A549 (cell line): ENCODE results near the gene CASP6. TPM values are rescaled to one million over a fixed set of nuclear protein-coding genes. Genes with fewer than 3 reads are reported as not detected.

ENCODE experiments used
- ATAC-seq, 2 experiments: fragments of 200-7000 bp in 1 of 2; fragments of >200 bp in 1 of 2; cut with Nextera tagmentation in 1 of 2; cut with Tn5 transposase in 1 of 2; 3 replicates each; pipeline versions ENCODE4 v1.8.0 to v1.9.1; 2018 to 2020; ENCODE audit warnings: mild to moderate bottlenecking in 1 of 2, moderate library complexity in 1 of 2
- CTCF ChIA-PET: fragments of 300-600 bp; sonication (Branson Sonifier 250); formaldehyde crosslinking; extraction: SDS; loops from one replicate; lab custom pipeline; 2021; ENCODE audit warnings: antibody characterized with exemption, inconsistent platforms; lab: Yijun Ruan, JAX
- POLR2A ChIA-PET: fragments of 350-600 bp; formaldehyde crosslinking; extraction: SDS; loops from one replicate; lab custom pipeline; 2021; ENCODE audit warnings: antibody characterized with exemption, inconsistent platforms; lab: Yijun Ruan, JAX
- DNase-seq, 2 experiments: peaks; one replicate each; pipeline versions ENCODE4 v3.0.0 to v3.0.0-alpha.2; 2011 to 2016; ENCODE audit warnings: low read depth in 1 of 2, low spot score in 1 of 2
- FAIRE-seq: peaks from 2 replicates; lab custom pipeline; 2011; peaks lifted over from hg19 to GRCh38; lab: Jason Lieb, UNC
- H3K27ac ChIP-seq, 2 experiments: fragments of >200 bp; sonication (Bioruptor Twin); formaldehyde crosslinking; 3 replicates each; pipeline ENCODE4 v1.5.1; 2016 to 2017
- H3K4me1 ChIP-seq: fragments of >200 bp; sonication (Bioruptor Twin); formaldehyde crosslinking; 3 replicates; pipeline ENCODE4 v1.6.1; 2016
- H3K4me2 ChIP-seq: fragments of >200 bp; sonication (Bioruptor Twin); formaldehyde crosslinking; 3 replicates; pipeline ENCODE4 v1.6.1; 2016
- H3K4me3 ChIP-seq: fragments of >200 bp; sonication (Bioruptor Twin); formaldehyde crosslinking; 3 replicates; pipeline ENCODE4 v1.5.1; 2016
- H3K9me3 ChIP-seq: fragments of >200 bp; sonication (Bioruptor Twin); formaldehyde crosslinking; 3 replicates; pipeline ENCODE4 v1.6.1; 2016
- CBX8 ChIP-seq: fragments of 200-600 bp; sonication (generic); IDR thresholded peaks from 2 replicates; pipeline ENCODE4 v1.6.1; 2016
- CHD4 ChIP-seq: fragments of 200-600 bp; sonication (generic); IDR thresholded peaks from 2 replicates; pipeline ENCODE4 v1.6.1; 2016; ENCODE audit warnings: antibody characterized with exemption, mild to moderate bottlenecking, borderline replicate concordance
- EHF ChIP-seq: fragments of 250-450 bp; sonication (Bioruptor Pico); IDR thresholded peaks from 2 replicates; pipeline ENCODE4 v1.5.0; 2020; ENCODE audit warnings: mild to moderate bottlenecking
- EP300 ChIP-seq, 2 experiments: fragments of >200 bp; sonication (Bioruptor Twin); formaldehyde crosslinking; IDR thresholded peaks; 2 replicates in 1 of 2; 3 replicates in 1 of 2; pipeline ENCODE4 v1.6.1; 2016 to 2017
- FOXS1 ChIP-seq: fragments of 250-450 bp; sonication (Bioruptor Pico); IDR thresholded peaks from 2 replicates; pipeline ENCODE4 v1.5.0; 2020; ENCODE audit warnings: mild to moderate bottlenecking, moderate library complexity
- HEYL ChIP-seq: fragments of 250-450 bp; sonication (Bioruptor Pico); IDR thresholded peaks from 2 replicates; pipeline ENCODE4 v1.8.0; 2021; ENCODE audit warnings: mild to moderate bottlenecking, moderate library complexity
- HOXB13 ChIP-seq: fragments of 250-450 bp; sonication (Bioruptor Pico); IDR thresholded peaks from 2 replicates; pipeline ENCODE4 v1.5.0; 2020; ENCODE audit warnings: low read depth, mild to moderate bottlenecking, moderate library complexity
- MAFK ChIP-seq: fragments of 450-650 bp; IDR thresholded peaks from 2 replicates; pipeline ENCODE4 v1.6.1; 2014; ENCODE audit not compliant: partially characterized antibody
- MAZ ChIP-seq: fragments of 150-350 bp; IDR thresholded peaks from 2 replicates; pipeline ENCODE4 v1.6.1; 2014; ENCODE audit warnings: antibody characterized with exemption, low read depth, low read length, borderline replicate concordance
- NPAS2 ChIP-seq: fragments of 250-450 bp; sonication (Bioruptor Pico); IDR thresholded peaks from 2 replicates; pipeline ENCODE4 v1.8.0; 2022; ENCODE audit warnings: mild to moderate bottlenecking, moderate library complexity, borderline replicate concordance
- PHF8 ChIP-seq: fragments of 200-600 bp; sonication (generic); IDR thresholded peaks from 2 replicates; pipeline ENCODE4 v1.6.1; 2016; ENCODE audit warnings: low read depth, mild to moderate bottlenecking, antibody characterized with exemption, moderate library complexity, borderline replicate concordance
- POLR2AphosphoS2 ChIP-seq: conservative IDR thresholded peaks from 2 replicates; pipeline ENCODE4 v1.6.1; 2012; ENCODE audit warnings: low read length, improper control_type of control experiment, inconsistent platforms
- ZC3H11A ChIP-seq: fragments of 450-650 bp; IDR thresholded peaks from 2 replicates; pipeline ENCODE4 v1.6.1; 2014; ENCODE audit warnings: antibody characterized with exemption, mild to moderate bottlenecking
- ZNF302 ChIP-seq: fragments of 250-450 bp; sonication (Bioruptor Pico); IDR thresholded peaks from 2 replicates; pipeline ENCODE4 v1.9.0; 2021; ENCODE audit warnings: inconsistent platforms, mild to moderate bottlenecking, moderate library complexity
- WGBS: methylation state at CpG from one replicate; pipeline ENCODE4 v1.1.6; 2017; ENCODE audit errors: missing lambda C conversion rate; 5-methylcytosine and 5-hydroxymethylcytosine counted together
- polyA plus RNA-seq, 4 experiments: library from polyadenylated mRNA; depleted of rRNA in 3 of 4; stranded (reverse); fragments of >200 nt; fragmentation: RNase III in 1 of 4; extraction: RNeasy Plus Mini Kit Qiagen cat#74134 plus additional on column Dnase treatment in 1 of 4; gene quantifications; 2 replicates in 3 of 4; 3 replicates in 1 of 4; pipeline ENCODE4 v1.2.3, GENCODE V29; 2011 to 2017
- TF ChIP-seq, protein P1 (sequence below): IDR thresholded peaks from 2 replicates; pipeline ENCODE4 v1.6.1; 2012
- TF ChIP-seq, protein P2 (sequence below): fragments of >200 bp; sonication (Bioruptor Twin); formaldehyde crosslinking; IDR thresholded peaks from 2 replicates; pipeline ENCODE4 v1.6.1; 2016
- TF ChIP-seq, protein P3 (sequence below): fragments of >200 bp; sonication (Bioruptor Twin); formaldehyde crosslinking; IDR thresholded peaks from 3 replicates; pipeline ENCODE4 v1.5.1; 2016

Gene CASP6
- polyA plus RNA-seq, 2 of the 4 experiments (the other 2 are of a cell fraction), result 19.2 to 32.6 TPM

DNA sequence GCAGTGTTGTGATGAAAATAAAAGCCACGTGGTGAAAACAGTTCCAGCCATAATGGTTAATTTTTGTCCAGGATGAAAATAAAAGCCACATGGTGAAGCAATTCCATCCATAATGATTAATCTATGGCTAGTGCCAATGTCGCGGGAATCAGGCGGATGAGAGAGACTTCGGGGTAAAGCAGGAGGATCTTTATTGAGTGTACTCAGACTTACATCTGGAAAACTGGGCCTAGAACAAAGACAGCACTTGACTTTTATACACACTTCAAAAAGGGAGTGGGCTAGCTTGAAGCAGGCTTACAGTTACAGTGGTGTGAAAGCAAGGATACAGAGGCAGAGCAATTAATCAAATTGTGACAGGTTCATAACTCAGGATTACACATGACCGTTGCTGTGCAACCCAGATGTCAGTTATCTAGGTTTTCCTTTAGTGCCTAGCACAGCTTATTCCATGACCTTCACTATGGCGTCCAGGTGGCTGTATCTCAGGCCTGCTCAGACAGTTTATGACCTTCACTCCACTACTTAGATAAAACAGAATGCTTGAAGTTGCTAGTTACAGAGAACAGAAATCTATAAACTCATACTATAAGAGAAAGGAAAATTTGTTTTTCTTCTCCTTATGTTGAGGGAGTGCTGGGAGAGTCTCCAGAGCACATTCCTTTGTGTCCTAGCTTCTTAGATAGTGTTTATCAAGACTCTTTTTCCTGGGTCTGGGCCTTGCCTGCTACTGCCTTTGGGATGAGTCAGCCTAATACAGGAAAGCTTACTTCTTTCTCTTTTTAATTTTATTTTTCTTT lies 32.5 kb upstream of the CASP6 start:
- WGBS, result 64% methylated on average over 7 of the region's 7 CpGs
- DNase-seq (no peak), FAIRE-seq (no peak), ATAC-seq (no peak)
- ChIA-PET POLR2A (no interaction called here), CTCF (no interaction called here)
- TF ChIP-seq NPAS2 (CRISPR knock-in tag) (no peak), CBX8 (no peak), MAZ (no peak), MAFK (no peak), EP300 (IDR thresholded peaks at IDR 0.05) (no peak), POLR2AphosphoS2 (no peak), HEYL (CRISPR knock-in tag) (no peak), ZNF302 (CRISPR knock-in tag) (no peak), FOXS1 (no peak), EHF (CRISPR knock-in tag) (no peak), ZC3H11A (no peak), HOXB13 (no peak)
- TF ChIP-seq, protein P1, sequence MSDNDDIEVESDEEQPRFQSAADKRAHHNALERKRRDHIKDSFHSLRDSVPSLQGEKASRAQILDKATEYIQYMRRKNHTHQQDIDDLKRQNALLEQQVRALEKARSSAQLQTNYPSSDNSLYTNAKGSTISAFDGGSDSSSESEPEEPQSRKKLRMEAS, result no peak
- TF ChIP-seq, protein P2, sequence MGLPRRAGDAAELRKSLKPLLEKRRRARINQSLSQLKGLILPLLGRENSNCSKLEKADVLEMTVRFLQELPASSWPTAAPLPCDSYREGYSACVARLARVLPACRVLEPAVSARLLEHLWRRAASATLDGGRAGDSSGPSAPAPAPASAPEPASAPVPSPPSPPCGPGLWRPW, result no peak
- TF ChIP-seq, protein P3, sequence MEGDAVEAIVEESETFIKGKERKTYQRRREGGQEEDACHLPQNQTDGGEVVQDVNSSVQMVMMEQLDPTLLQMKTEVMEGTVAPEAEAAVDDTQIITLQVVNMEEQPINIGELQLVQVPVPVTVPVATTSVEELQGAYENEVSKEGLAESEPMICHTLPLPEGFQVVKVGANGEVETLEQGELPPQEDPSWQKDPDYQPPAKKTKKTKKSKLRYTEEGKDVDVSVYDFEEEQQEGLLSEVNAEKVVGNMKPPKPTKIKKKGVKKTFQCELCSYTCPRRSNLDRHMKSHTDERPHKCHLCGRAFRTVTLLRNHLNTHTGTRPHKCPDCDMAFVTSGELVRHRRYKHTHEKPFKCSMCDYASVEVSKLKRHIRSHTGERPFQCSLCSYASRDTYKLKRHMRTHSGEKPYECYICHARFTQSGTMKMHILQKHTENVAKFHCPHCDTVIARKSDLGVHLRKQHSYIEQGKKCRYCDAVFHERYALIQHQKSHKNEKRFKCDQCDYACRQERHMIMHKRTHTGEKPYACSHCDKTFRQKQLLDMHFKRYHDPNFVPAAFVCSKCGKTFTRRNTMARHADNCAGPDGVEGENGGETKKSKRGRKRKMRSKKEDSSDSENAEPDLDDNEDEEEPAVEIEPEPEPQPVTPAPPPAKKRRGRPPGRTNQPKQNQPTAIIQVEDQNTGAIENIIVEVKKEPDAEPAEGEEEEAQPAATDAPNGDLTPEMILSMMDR, result no peak
- H3K4me3 ChIP-seq, result no peak overlapping the region
- no peaks in the 10 kb centered on the region for H3K9me3 ChIP-seq
- H3K27ac ChIP-seq, result no peak overlapping the region
- H3K4me1 ChIP-seq, result peaks cover 2% of the 10 kb centered on the region; the same call in 1 of the 3 replicates
- H3K4me2 ChIP-seq, result no peak overlapping the region

DNA sequence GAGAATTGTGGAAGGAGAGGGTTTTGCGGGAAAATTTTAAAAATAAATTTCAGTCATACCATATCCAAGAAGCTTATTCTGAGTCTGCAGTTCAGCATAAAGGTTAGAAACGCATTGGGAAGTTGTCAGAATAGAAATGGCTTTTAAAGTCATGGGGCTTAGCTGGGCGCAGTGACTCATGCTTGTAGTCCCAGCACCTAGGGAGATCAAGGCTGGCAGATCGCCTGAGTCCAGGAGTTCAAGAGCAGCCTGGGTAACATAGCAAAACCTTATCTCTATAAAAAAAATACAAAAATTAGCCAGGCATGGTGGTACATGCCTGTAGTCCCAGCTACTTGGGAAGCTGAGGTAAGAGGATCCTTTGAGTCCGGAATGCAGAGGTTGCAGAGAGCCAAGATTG lies 30.5 kb upstream of the CASP6 start:
- no peak overlapping the region for H3K27ac ChIP-seq
- TF ChIP-seq HEYL (CRISPR knock-in tag) (no peak), CHD4 (no peak), PHF8 (no peak)
- TF ChIP-seq, protein P3, result no peak
- TF ChIP-seq, protein P1, result no peak
- H3K9me3 ChIP-seq, result no peaks in the 10 kb centered on the region
- DNase-seq (no peak), ATAC-seq (no peak), FAIRE-seq (no peak)
- no peak overlapping the region for H3K4me3 ChIP-seq
- ChIA-PET POLR2A (no interaction called here), CTCF (no interaction called here)
- WGBS, result 78% methylated on average over 5 of the region's 5 CpGs
- no peak overlapping the region for H3K4me2 ChIP-seq
- H3K4me1 ChIP-seq, result peaks cover 3% of the 10 kb centered on the region; the same call in 2 of the 3 replicates
